ENCODE data around the gene KLHDC8B.

KLHDC8B gene

GRCh38 chr3:49171119-49171774, at the start of gene KLHDC8B:
Gene KLHDC8B, plus strand, starts transcription at chr3:49171598. Its CDS starts 1,172 bp downstream, at chr3:49172770.
- DNase-seq (ENCODE audit: low read depth in 3 of 3, low spot score in 1 of 3), result peak; percentile 41 to 79 (median 49)

GRCh38 chr3:49122022-49122421, 49.4 kb upstream of the KLHDC8B start:
- DNase-seq (ENCODE audit: low read depth in 3 of 3, low spot score in 1 of 3), result no peak

GRCh38 chr3:49122451-49122850, 48.9 kb upstream of the KLHDC8B start:
- DNase-seq (ENCODE audit: low read depth in 3 of 3, low spot score in 1 of 3), result no peak

GRCh38 chr3:49122886-49123545, 48.4 kb upstream of the KLHDC8B start:
- DNase-seq (ENCODE audit: low read depth in 3 of 3, low spot score in 1 of 3), result no peak

- DNase-seq (ENCODE audit: low read depth in 3 of 3, low spot score in 1 of 3), result no peak
These were observed 47.7 kb upstream of the KLHDC8B start for GRCh38 chr3:49123687-49124086.

GRCh38 chr3:49124203-49124602, 47.2 kb upstream of the KLHDC8B start:
- no peak for DNase-seq (ENCODE audit: low read depth in 3 of 3, low spot score in 1 of 3)

GRCh38 chr3:49124991-49125670, 46.3 kb upstream of the KLHDC8B start:
- no peak for DNase-seq (ENCODE audit: low read depth in 3 of 3, low spot score in 1 of 3)

- no peak for DNase-seq (ENCODE audit: low read depth in 3 of 3, low spot score in 1 of 3)
These were observed 40.4 kb upstream of the KLHDC8B start for GRCh38 chr3:49131040-49131439.

- DNase-seq (ENCODE audit: low read depth in 3 of 3, low spot score in 1 of 3), result no peak
These were observed 39.8 kb upstream of the KLHDC8B start for GRCh38 chr3:49131576-49131975.

- no peak for DNase-seq (ENCODE audit: low read depth in 3 of 3, low spot score in 1 of 3)
These were observed 39.3 kb upstream of the KLHDC8B start for GRCh38 chr3:49132073-49132436.

GRCh38 chr3:49132437-49133225, 38.8 kb upstream of the KLHDC8B start, which contains the start of gene LAMB2:
Gene LAMB2, minus strand, starts transcription at chr3:49133050. Its CDS starts 183 bp downstream, at chr3:49132867.
- no peak for DNase-seq (ENCODE audit: low read depth in 3 of 3, low spot score in 1 of 3)

- DNase-seq (ENCODE audit: low read depth in 3 of 3, low spot score in 1 of 3), result no peak
These were observed 38.0 kb upstream of the KLHDC8B start for GRCh38 chr3:49133226-49133951.

GRCh38 chr3:49134471-49135265, 36.7 kb upstream of the KLHDC8B start:
- no peak for DNase-seq (ENCODE audit: low read depth in 3 of 3, low spot score in 1 of 3)

- no peak for DNase-seq (ENCODE audit: low read depth in 3 of 3, low spot score in 1 of 3)
These were observed 35.9 kb upstream of the KLHDC8B start for GRCh38 chr3:49135499-49135898.

- no peak for DNase-seq (ENCODE audit: low read depth in 3 of 3, low spot score in 1 of 3)
These were observed 31.3 kb upstream of the KLHDC8B start for GRCh38 chr3:49140080-49140479.

- DNase-seq (ENCODE audit: low read depth in 3 of 3, low spot score in 1 of 3), result no peak
These were observed 23.2 kb upstream of the KLHDC8B start for GRCh38 chr3:49148159-49148558.

- DNase-seq (ENCODE audit: low read depth in 3 of 3, low spot score in 1 of 3), result no peak
These were observed 19.8 kb upstream of the KLHDC8B start for GRCh38 chr3:49151610-49152009.

- no peak for DNase-seq (ENCODE audit: low read depth in 3 of 3, low spot score in 1 of 3)
These were observed 18.0 kb upstream of the KLHDC8B start for GRCh38 chr3:49153349-49153912.

GRCh38 chr3:49157289-49157688, 14.1 kb upstream of the KLHDC8B start:
- DNase-seq (ENCODE audit: low read depth in 3 of 3, low spot score in 1 of 3), result no peak

All from stimulated activated CD4-positive, alpha-beta T cell treated with anti-CD3 and anti-CD28 coated beads, TNF-alpha, amount 100 ng/mL, for 1 hour (primary cell).